M059J (cell line): ENCODE data around the gene C1orf94. TPM values are rescaled to one million over a fixed set of nuclear protein-coding genes. Genes with fewer than 3 reads are reported as not detected.
A peak's percentile ranks its signal among the peaks of the same experiment; 100 is the strongest.

Source experiments
- DNase-seq: peaks from one replicate; pipeline ENCODE4 v3.0.0-alpha.2; 2012; ENCODE audit warnings: low read depth
- total RNA-seq: library from RNA; depleted of rRNA; stranded (reverse); fragments of >200 nt; shearing (Covaris generic); gene quantifications from 2 replicates; pipeline ENCODE4 v1.2.3, GENCODE V29; 2014; rRNA removed

The C1orf94 gene, protein sequence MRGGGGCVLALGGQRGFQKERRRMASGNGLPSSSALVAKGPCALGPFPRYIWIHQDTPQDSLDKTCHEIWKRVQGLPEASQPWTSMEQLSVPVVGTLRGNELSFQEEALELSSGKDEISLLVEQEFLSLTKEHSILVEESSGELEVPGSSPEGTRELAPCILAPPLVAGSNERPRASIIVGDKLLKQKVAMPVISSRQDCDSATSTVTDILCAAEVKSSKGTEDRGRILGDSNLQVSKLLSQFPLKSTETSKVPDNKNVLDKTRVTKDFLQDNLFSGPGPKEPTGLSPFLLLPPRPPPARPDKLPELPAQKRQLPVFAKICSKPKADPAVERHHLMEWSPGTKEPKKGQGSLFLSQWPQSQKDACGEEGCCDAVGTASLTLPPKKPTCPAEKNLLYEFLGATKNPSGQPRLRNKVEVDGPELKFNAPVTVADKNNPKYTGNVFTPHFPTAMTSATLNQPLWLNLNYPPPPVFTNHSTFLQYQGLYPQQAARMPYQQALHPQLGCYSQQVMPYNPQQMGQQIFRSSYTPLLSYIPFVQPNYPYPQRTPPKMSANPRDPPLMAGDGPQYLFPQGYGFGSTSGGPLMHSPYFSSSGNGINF
- total RNA-seq, result 3.7 and 4.0 TPM in 2 replicates

GRCh38 chr1:34176830-34177603 lies at the start of gene C1orf94:
Gene C1orf94 (plus strand): TSS chr1:34176907. CDS start chr1:34177790, 883 bp downstream.
- no peak for DNase-seq

- DNase-seq, result no peak
These were observed 49.4 kb upstream of the C1orf94 start for GRCh38 chr1:34127006-34128000.

- DNase-seq, result peak; percentile 39
These were observed 48.4 kb upstream of the C1orf94 start for GRCh38 chr1:34128186-34128889.

GRCh38 chr1:34129630-34130029 lies 47.1 kb upstream of the C1orf94 start:
- DNase-seq, result no peak

GRCh38 chr1:34130306-34130705 lies 46.4 kb upstream of the C1orf94 start:
- no peak for DNase-seq

DNA sequence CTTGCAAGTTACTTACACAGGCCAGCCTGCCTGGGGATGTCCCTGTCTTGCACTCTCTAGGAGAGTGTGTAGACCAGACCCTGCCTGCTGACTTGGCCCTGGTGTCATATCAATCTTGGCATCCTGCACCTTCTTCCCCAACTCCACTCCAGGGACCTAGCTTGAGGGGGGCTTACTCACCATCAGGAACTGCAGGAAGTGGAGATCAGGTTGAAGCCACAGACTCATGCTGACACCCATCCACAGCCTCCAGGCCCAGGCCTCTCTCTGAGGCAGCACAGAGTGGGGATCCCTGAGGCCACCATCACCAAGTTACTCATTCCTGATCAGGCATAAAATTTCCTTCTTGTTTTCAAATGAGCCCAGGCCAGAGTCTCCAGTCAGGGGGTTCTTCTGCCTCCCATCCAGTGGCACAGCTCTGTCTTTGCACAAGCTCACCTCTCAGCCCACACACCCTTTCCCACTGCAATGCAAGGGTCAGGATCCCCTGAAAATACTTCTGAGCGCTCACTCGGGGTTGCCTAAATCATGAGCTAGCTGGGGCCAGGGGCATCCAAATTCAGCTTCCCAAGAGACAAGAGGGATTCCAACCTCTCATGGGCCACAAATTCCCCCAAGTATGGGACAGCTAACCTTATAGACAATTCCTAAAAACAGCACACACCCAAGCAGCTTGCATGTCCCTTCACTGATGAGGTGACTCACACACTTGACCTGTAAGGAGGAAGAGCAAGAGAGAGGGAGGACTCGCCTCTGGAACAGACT lies 45.1 kb upstream of the C1orf94 start:
- peak; percentile 81 for DNase-seq

GRCh38 chr1:34132161-34132420 lies 44.6 kb upstream of the C1orf94 start:
- DNase-seq, result no peak

DNA sequence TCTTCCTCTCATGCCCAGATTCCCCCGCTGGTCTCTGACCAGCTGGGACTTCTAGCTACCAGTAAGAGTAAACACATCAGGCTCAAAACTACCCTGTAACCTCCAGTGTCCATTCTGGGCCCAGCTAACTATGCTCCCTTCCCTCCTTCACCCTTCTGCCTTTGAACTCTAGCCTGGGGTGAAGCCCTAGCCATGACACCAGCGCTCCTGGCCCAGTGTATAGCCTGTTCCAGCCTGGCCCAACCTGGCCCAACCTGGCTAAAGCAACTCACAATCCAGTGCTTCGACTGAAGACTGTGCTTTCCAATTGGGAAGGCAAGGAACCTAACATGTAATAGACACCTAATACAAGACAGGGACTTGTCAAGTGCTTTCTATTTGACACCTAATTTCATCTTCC lies 39.3 kb upstream of the C1orf94 start:
- DNase-seq, result no peak

GRCh38 chr1:34140011-34140676 lies 36.6 kb upstream of the C1orf94 start:
- no peak for DNase-seq

DNA sequence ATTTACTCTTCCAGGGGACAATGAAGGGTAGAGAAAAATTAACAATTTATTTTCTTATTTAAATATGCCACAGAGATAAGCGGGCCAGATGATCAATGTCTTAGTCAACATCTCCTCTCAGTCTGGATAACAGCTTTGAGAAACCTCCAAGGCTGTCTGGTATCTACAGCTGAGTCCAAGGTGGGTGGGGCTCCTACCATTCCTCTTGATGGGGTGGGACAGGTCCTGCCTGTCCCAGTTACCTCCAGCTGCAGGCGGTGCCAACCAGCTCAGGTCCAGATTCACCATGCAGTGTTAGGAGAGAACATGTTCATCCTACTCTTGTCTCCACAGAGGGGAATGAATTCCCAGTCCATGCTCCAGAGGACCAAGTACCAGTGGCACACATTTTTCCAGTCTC lies 32.7 kb upstream of the C1orf94 start:
- no peak for DNase-seq

GRCh38 chr1:34144766-34145165 lies 31.9 kb upstream of the C1orf94 start:
- DNase-seq, result no peak

GRCh38 chr1:34147301-34147700 lies 29.4 kb upstream of the C1orf94 start:
- DNase-seq, result peak; percentile 27

DNA sequence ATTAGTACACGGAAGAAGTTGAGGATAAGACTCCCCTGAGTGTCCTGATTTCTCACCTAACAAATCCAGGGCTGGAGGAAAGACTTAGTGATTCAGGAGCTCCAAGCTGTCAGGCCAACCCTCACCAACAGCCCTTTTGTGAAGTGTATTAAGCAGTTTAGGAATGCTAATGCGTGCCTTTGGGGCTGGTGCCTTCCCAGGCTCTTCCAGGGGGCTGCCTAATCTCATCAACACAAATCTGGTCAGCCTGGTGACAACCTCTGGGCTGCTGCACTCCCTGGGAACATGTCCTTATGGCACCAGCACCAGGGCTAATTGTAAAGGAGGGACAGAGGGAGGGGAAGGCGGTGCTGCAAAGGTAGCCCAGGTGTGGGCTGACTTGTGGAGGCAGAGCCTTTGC lies 27.2 kb upstream of the C1orf94 start:
- DNase-seq, result no peak

GRCh38 chr1:34153246-34153645 lies 23.5 kb upstream of the C1orf94 start:
- DNase-seq, result no peak

DNA sequence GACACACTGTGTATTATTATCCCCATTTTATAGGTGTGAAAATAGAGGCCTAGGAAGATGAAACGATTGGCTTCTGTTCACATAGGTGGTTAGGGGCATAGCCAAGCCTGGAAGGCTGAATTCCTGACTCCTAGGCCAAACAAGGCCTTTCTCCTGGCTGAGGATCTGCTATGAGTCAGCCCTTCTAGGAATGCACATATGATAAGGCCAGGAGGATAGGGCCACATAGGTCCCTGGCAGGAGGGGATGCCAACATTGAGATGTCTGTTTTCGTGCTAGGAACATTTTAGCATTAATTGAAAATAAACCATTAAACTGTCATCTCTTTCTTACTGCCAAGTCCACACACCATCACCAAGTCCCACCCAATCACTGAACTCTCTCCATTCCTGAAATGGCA lies 20.8 kb upstream of the C1orf94 start:
- DNase-seq, result peak; percentile 79

- DNase-seq, result no peak
These were observed 20.0 kb upstream of the C1orf94 start for GRCh38 chr1:34156739-34157138.

- peak; percentile 97 for DNase-seq
These were observed 13.6 kb upstream of the C1orf94 start for GRCh38 chr1:34162852-34163766.
